GM11168 (cell line): Measurements from ENCODE around the gene ZCCHC18.
"Not testable (repeated sequence)": the region's sequence is repeated elsewhere in the genome, so short reads cannot be mapped to it uniquely, and the experiment has no call there.

ENCODE experiments used
- in situ Hi-C: fragments of 300-500 bp; cut with MboI; formaldehyde crosslinking; loops from one replicate; pipeline ENCODE4 v1.12.0; 2022; ENCODE audit warnings: low sequenced_read_pairs; ENCODE audit not compliant: unreplicated experiment

Gene ZCCHC18

DNA sequence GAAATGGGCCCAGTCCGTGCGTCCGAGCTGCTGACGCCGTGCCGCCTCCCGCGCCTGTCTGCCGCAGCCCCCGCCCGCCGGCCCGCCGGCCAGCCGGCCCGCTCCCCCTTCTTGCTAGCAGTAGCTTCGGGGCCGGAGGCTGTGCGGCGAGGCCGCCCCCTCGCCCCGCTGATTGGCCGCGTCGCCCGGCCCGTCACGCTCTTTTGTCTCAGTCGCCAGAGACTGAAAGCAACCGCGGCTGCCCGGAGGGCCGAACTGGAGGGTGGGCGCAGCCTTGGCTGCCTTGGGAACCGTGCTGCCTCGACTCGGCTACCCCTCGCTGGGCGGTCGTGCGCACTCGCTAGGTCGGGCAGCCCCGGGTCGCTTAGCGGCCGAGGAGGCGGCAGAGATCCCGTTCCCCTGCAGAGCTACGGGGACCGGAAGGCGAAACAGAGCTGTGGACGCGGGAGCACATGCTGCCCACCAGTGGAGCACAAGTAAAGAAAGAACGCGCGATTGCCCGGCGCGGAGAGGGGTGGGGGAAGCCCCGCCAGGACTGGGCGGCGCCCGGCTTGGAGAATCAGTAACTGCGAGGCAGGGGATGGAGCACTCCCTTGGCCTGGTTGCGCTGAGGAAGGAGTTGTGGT, at the start of gene ZCCHC18:
TSS of gene ZCCHC18 (plus strand) at position 198 of the 626 bp plus-strand sequence. CDS start 1,589 bp downstream, outside the sequence.
- in situ Hi-C loops, result no loop called here

GRCh38 chrX:104062636-104063035, 49.7 kb upstream of the ZCCHC18 start:
- in situ Hi-C loops, result not testable (repeated sequence)

GRCh38 chrX:104075778-104076445, 36.4 kb upstream of the ZCCHC18 start, which contains the start of gene TMSB15C:
Gene TMSB15C (minus strand): TSS chrX:104076236.
- in situ Hi-C loops, result not testable (repeated sequence)

GRCh38 chrX:104077854-104078253, 34.5 kb upstream of the ZCCHC18 start:
- in situ Hi-C loops, result not testable (repeated sequence)

DNA sequence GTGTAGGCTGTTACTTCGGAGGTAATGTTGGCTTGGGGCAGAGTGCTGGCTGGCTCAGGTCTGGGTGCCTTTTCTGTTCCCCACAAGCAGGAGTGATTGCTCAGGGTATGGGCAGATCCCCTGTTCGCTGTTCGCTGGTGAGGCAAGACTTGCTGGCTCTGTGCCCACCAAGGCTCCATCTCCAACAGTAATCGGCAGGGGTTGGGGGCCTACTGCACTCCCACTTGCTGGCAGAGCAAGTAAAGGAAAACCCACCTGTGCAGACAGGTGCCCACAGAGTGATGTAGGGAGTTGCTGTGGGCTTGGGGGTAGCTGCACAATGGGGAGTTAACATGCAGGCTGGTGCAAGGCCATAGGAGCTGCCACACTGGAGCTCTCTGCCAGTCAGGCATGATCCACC, 28.3 kb upstream of the ZCCHC18 start:
- in situ Hi-C loops, result no loop called here

DNA sequence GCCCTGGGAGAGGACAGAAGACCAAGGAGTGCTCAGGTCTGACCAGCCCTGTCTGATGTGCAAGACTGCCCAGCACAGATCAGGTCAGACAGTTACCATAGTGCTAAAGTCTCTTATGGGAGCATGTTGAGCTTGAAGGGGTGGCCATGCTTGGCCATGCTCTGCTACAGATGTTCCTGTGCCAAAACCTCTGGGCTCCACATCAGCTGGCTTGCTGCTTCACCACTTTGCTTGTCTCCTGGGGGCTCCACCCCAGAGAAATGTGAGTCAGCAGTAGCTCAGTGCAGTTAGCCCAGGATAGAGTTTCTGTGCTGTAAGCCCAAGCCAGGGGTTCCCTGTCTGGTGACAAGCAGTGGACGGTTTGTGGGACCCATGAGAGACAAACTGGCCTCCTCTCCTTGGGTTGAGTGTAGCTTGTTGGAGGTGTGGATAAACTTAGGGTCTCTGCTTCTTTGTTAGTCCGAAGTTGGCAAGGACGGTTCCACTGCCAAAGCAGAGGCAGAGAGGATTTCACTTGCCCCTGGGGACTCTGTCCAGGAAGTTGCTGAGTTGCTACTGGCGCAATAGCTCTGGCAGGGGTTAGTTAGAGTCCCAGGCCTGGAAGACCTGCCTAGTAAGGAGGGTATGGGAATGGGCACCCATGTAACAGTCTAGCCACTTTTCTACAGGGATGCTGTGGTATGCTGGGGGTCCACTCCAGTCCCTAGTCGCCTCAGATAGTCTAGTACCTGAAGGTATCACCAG, 27.6 kb upstream of the ZCCHC18 start:
- in situ Hi-C loops, result no loop called here

GRCh38 chrX:104085477-104085876, 26.8 kb upstream of the ZCCHC18 start:
- in situ Hi-C loops, result no loop called here

- in situ Hi-C loops, result no loop called here
These were observed 26.4 kb upstream of the ZCCHC18 start for GRCh38 chrX:104085919-104086318.

DNA sequence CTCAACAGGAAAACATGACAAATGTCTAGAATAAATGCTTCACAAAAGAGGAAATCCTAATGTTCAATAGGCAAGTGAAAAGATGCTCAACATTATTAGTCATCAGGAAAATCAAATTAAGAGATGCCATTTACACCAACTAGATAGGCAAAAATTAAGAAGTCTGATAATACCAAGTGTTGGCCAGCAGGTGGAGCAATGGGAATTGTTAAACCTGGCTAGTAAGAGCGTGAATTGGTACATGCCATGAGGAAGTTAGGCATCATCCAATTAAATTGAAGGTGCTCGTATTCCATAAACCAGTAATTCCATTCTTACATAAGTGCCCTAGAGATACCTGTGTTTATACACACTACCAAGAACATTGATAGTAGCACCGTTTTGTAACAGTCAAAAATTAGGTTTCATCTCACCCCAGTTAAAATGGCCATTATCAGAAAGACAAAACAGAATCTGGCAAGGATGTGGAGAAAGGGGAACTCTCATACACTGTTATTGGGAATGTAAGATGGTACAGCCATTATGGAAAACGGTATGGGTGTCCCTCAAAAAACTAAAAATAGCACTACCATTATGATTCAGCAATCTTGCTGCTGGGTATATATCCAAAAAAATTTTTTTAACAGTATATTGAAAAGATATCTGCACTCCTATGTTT, 14.0 kb upstream of the ZCCHC18 start:
- in situ Hi-C loops, result no loop called here

DNA sequence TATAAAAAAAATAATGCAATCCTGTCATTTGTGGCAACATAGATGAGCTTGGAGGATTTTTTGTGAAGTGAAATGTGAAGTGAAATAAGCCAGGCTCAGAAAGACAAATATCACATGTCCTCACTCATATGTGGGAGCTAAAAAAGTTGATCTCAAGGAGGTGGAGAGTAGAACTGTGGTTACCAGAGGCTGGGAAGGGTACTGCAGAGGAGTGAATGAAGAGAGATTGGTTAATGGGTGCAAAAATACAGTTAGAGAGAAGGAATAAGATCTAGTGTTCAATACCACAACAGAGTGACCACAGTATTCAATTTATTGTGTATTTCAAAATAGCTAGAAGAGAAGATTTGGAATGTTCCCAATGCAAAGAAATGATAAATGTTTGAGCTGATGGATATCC, 13.4 kb upstream of the ZCCHC18 start:
- in situ Hi-C loops, result no loop called here

DNA sequence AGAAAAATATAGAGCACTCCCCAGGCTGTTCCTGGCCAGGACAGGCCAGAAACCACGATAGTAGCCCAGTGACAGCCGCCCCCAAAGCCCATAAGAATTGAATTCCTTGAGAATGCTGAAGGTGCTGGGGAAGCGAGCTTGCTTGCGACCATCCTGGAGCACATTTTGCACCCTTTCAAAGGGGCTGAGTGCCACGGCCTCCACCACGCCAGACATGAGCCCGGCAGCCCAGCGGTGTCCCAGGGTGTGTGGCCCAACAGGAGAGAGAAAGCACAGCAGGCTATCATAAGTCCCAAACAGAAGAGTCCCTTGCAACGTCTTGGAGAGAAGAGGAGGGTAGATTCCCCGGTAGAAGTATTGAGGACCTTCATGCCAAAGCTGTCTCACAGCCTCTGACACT, 7.6 kb upstream of the ZCCHC18 start:
- in situ Hi-C loops, result no loop called here

DNA sequence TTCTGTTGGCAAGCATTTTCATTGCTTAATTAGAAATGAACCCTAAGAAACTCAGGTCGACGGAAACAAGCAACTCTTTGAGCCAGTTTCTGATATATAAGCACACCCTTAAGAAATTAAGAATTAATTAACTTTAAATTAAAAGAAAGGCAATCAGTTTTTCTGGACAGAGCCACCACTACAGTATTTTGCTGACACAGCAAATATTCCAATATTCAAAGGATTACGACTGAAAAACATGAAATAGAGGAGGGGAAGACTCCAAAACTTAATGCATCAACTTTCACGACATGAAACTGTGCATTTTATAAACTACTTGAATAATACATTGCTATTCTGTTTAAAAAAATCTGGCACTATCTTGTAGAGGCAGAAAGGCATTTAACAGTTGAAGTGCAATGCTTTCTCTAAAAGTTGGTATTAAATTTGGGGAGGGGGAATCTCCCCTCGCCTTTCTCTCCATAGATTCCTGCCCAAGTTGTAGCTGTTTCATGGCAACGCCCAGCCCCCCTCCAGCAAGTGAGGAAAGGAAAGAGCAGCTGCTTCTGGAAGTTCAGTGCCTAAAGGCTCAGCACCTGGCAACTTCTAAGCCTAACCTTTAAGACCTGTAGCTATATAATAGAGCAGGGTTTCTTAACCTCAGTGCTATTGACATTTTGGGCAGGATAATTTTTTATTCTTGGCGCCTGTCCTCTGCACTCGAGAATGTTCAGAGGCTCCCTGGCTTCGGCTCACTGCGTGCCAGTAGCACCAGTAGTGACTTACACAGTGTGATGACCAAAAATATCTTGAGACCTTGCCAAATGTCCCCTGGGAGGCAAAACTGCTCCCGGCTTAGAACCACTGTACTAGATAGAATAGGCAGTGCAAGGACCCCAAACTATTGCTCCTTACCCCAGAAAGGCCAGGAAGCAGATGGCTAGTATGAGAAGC, 6.7 kb upstream of the ZCCHC18 start:
- in situ Hi-C loops, result no loop called here

GRCh38 chrX:104108955-104109354, 3.4 kb upstream of the ZCCHC18 start:
- in situ Hi-C loops, result no loop called here

DNA sequence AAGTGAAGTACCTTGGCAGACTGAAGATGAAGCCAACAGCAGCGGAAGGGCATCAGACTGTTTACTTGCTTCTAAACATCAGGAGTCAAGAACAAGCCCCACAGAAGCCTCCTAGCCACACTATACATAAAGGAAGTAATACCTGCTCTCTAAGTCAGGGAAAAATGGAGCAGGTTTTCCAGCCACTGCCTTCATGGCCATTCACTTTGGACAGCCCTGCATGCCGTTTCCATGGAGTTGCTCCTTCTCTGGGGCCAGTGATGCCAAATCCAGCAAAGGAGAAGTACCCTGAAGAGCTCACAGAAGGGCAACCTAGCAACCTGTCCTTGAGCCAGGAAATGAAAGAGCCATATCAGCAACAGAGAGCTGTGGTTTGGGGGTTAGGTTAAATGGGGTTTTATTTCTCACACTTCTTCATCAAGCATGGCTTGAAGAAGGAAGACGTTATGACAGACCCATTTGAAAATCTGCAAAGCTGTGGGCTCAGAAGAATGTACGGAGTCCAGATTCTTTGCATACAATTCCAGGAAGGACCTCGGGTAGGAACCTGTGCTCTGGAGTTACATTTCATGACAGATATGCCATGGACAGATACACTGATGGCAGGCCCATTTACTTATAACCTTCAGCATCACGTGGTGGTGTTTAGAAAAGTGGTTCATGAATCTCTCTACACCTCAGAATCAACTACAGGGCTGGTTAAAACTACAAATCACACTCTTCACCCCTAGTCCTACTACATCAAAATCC, 1.7 kb upstream of the ZCCHC18 start:
- in situ Hi-C loops, result not testable (repeated sequence)

- in situ Hi-C loops, result no loop called here
These were observed 1.1 kb downstream of the ZCCHC18 start for GRCh38 chrX:104113222-104113965.

GRCh38 chrX:104117759-104118158, 5.4 kb downstream of the ZCCHC18 start:
- in situ Hi-C loops, result no loop called here

GRCh38 chrX:104118765-104119164, 6.4 kb downstream of the ZCCHC18 start:
- in situ Hi-C loops, result no loop called here

- in situ Hi-C loops, result no loop called here
These were observed 10.5 kb downstream of the ZCCHC18 start for GRCh38 chrX:104122829-104123228.
